K562 (cell line): ENCODE results near the gene TERT. TPM values are rescaled to one million over a fixed set of nuclear protein-coding genes. Genes with fewer than 3 reads are reported as not detected.

Source experiments
- BCLAF1 ChIP-seq, 2 experiments: fragments of 450-650 bp in 1 of 2; IDR thresholded peaks; 2 replicates each; pipeline ENCODE4 v1.6.1; 2011 to 2017; ENCODE audit warnings: low read depth in 2 of 2, antibody characterized with exemption in 1 of 2, borderline replicate concordance in 1 of 2, low read length in 1 of 2, mild to moderate bottlenecking in 1 of 2, mixed read lengths in 1 of 2; ENCODE audit not compliant: control insufficient read depth in 1 of 2
- HNRNPK ChIP-seq: fragments of 200-400 bp; formaldehyde crosslinking; IDR thresholded peaks from one replicate; pipeline ENCODE4 v1.6.1; 2018; ENCODE audit warnings: mild to moderate bottlenecking, low read depth, low read length; ENCODE audit not compliant: poor library complexity, severe bottlenecking
- MCM2 ChIP-seq: fragments of 450-650 bp; IDR thresholded peaks from 2 replicates; pipeline ENCODE4 v1.6.1; 2017; ENCODE audit warnings: low read depth, mild to moderate bottlenecking
- RFX1 ChIP-seq: fragments of 450-650 bp; IDR thresholded peaks from 2 replicates; pipeline ENCODE4 v1.6.1; 2016; ENCODE audit warnings: mild to moderate bottlenecking, moderate library complexity
- polyA plus RNA-seq, 8 experiments: library from polyadenylated mRNA; depleted of rRNA in 4 of 8; stranded (reverse) in 5 of 8; unstranded in 3 of 8; fragments of >200 nt; fragmentation: Nextera tagmentation in 2 of 8; fragmentation: Illumina TruSeq in 1 of 8; extraction: Ambion mirVana in 2 of 8; extraction: Trizol in 1 of 8; gene quantifications; 2 replicates each; pipeline versions ENCODE4 v1.2.1 to v1.2.3, GENCODE V29; 2011 to 2014; ENCODE audit warnings: inconsistent platforms in 1 of 8, missing spikeins in 1 of 8
- total RNA-seq, 7 experiments: library from RNA; depleted of rRNA in 6 of 7; stranded (reverse); fragments of >200 nt in 6 of 7; fragmentation: Illumina TruSeq in 2 of 7; extraction: Trizol in 2 of 7; gene quantifications; 2 replicates each; pipeline versions ENCODE4 v1.2.1 to v1.2.3, GENCODE V29; 2011 to 2021; ENCODE audit warnings: low replicate concordance in 1 of 7
- TF ChIP-seq, protein P1 (sequence below): fragments of 450-650 bp; IDR thresholded peaks from 2 replicates; pipeline ENCODE4 v1.7.1; 2018; ENCODE audit warnings: mild to moderate bottlenecking, low read depth; ENCODE audit not compliant: partially characterized antibody
- TF ChIP-seq, protein P2 (sequence below): fragments of 450-650 bp; formaldehyde crosslinking; IDR thresholded peaks from 2 replicates; pipeline ENCODE4 v1.4.0; 2020; ENCODE audit warnings: mild to moderate bottlenecking, moderate library complexity

TERT gene
- total and polyA plus RNA-seq, 9 of the 15 experiments (the other 6 are each of a cell fraction or from before 2014, with no cell fraction given): 0.08 to 4.5 (median 0.98) TPM; not detected in 1

DNA sequence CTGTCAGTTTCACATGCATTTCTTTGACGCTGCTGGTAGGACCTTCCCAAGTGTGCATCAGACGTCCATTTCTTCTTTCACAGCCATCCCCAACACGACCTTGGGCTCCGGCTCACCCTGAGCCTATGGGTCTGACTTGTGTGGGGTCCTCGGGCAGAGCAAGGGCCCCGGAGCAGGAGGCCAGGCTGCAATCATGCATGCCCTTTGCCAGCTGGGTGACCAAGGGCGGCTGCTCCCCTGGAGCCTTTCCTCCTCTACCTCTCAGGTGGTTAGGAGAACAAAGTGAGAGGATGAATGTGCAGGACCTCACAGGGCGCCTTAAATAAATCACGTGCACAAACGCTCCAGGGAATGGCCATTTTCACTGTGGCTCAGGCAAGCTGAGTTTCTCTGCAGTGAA is 33.2 kb downstream of the TERT start (continued):
- no peak for TF ChIP-seq BCLAF1 (IDR thresholded peaks at IDR 0.05; ENCODE audit: borderline replicate concordance in 1 of 2, control insufficient read depth in 1 of 2, low read depth in 2 of 2, low read length in 1 of 2)
- TF ChIP-seq, protein P1, sequence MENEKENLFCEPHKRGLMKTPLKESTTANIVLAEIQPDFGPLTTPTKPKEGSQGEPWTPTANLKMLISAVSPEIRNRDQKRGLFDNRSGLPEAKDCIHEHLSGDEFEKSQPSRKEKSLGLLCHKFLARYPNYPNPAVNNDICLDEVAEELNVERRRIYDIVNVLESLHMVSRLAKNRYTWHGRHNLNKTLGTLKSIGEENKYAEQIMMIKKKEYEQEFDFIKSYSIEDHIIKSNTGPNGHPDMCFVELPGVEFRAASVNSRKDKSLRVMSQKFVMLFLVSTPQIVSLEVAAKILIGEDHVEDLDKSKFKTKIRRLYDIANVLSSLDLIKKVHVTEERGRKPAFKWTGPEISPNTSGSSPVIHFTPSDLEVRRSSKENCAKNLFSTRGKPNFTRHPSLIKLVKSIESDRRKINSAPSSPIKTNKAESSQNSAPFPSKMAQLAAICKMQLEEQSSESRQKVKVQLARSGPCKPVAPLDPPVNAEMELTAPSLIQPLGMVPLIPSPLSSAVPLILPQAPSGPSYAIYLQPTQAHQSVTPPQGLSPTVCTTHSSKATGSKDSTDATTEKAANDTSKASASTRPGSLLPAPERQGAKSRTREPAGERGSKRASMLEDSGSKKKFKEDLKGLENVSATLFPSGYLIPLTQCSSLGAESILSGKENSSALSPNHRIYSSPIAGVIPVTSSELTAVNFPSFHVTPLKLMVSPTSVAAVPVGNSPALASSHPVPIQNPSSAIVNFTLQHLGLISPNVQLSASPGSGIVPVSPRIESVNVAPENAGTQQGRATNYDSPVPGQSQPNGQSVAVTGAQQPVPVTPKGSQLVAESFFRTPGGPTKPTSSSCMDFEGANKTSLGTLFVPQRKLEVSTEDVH: no peak
- TF ChIP-seq RFX1: no peak
- TF ChIP-seq HNRNPK: no peak
- TF ChIP-seq, protein P2, sequence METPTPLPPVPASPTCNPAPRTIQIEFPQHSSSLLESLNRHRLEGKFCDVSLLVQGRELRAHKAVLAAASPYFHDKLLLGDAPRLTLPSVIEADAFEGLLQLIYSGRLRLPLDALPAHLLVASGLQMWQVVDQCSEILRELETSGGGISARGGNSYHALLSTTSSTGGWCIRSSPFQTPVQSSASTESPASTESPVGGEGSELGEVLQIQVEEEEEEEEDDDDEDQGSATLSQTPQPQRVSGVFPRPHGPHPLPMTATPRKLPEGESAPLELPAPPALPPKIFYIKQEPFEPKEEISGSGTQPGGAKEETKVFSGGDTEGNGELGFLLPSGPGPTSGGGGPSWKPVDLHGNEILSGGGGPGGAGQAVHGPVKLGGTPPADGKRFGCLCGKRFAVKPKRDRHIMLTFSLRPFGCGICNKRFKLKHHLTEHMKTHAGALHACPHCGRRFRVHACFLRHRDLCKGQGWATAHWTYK: no peak
- no peak for TF ChIP-seq MCM2
